ENCODE data around the gene LCNL1.

Gene LCNL1

GRCh38 chr9:137011907-137012675, 29.3 kb downstream of the LCNL1 start:
- DNase-seq (ENCODE audit: low spot score) = no peak

GRCh38 chr9:137012694-137013570, 30.1 kb downstream of the LCNL1 start:
- DNase-seq (ENCODE audit: low spot score) = no peak

GRCh38 chr9:137013571-137013940, 30.8 kb downstream of the LCNL1 start:
- no peak for DNase-seq (ENCODE audit: low spot score)

- DNase-seq (ENCODE audit: low spot score) = no peak
These were observed 31.4 kb downstream of the LCNL1 start for GRCh38 chr9:137014166-137014565.

- no peak for DNase-seq (ENCODE audit: low spot score)
These were observed 32.2 kb downstream of the LCNL1 start for GRCh38 chr9:137014776-137015539.

GRCh38 chr9:137015540-137015930, 32.7 kb downstream of the LCNL1 start:
- no peak for DNase-seq (ENCODE audit: low spot score)

GRCh38 chr9:137015976-137016375, 33.2 kb downstream of the LCNL1 start:
- no peak for DNase-seq (ENCODE audit: low spot score)

GRCh38 chr9:137016436-137016835, 33.6 kb downstream of the LCNL1 start:
- DNase-seq (ENCODE audit: low spot score) = no peak

GRCh38 chr9:137017071-137017470, 34.3 kb downstream of the LCNL1 start:
- DNase-seq (ENCODE audit: low spot score) = no peak

GRCh38 chr9:137017791-137018497, 35.2 kb downstream of the LCNL1 start:
- no peak for DNase-seq (ENCODE audit: low spot score)

- no peak for DNase-seq (ENCODE audit: low spot score)
These were observed 36.2 kb downstream of the LCNL1 start for GRCh38 chr9:137018761-137019559.

- DNase-seq (ENCODE audit: low spot score) = no peak
These were observed 37.3 kb downstream of the LCNL1 start for GRCh38 chr9:137019891-137020683.

- DNase-seq (ENCODE audit: low spot score) = no peak
These were observed 38.2 kb downstream of the LCNL1 start for GRCh38 chr9:137020771-137021567.

- no peak for DNase-seq (ENCODE audit: low spot score)
These were observed 38.8 kb downstream of the LCNL1 start for GRCh38 chr9:137021568-137021978.

- DNase-seq (ENCODE audit: low spot score) = peak; percentile 91
These were observed 39.3 kb downstream of the LCNL1 start for GRCh38 chr9:137021979-137022661.

GRCh38 chr9:137022662-137023008, 39.8 kb downstream of the LCNL1 start:
- no peak for DNase-seq (ENCODE audit: low spot score)

- DNase-seq (ENCODE audit: low spot score) = no peak
These were observed 40.4 kb downstream of the LCNL1 start for GRCh38 chr9:137023157-137023556.

GRCh38 chr9:137023583-137023991, 40.8 kb downstream of the LCNL1 start:
- no peak for DNase-seq (ENCODE audit: low spot score)

- peak; percentile 33 for DNase-seq (ENCODE audit: low spot score)
These were observed 42.7 kb downstream of the LCNL1 start for GRCh38 chr9:137025517-137025966.

Measured in COLO829 (cell line).